ENCODE measurements around the gene ISG15.

DNA sequence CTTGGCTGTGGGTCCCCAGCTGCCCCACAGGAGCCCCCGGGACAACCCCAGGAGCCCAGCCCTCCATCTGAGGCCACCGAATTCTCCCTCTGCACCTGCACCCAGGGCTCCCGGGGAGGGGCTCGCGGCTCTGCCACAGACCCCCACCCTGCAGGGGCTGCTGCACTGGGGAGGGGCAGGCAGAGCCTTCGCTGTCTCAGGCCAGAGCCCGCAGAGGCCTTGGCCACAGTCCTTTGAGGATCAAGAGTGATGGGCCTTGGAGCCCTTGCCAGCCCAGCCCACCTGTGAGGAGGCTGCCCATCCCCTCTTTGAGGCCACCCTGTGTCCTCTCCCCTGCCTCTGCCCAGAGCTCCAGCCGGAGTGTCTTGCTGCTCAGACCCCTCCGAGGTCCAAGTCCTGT, 37.9 kb upstream of the ISG15 start:
- TF ChIP-seq, protein P1, sequence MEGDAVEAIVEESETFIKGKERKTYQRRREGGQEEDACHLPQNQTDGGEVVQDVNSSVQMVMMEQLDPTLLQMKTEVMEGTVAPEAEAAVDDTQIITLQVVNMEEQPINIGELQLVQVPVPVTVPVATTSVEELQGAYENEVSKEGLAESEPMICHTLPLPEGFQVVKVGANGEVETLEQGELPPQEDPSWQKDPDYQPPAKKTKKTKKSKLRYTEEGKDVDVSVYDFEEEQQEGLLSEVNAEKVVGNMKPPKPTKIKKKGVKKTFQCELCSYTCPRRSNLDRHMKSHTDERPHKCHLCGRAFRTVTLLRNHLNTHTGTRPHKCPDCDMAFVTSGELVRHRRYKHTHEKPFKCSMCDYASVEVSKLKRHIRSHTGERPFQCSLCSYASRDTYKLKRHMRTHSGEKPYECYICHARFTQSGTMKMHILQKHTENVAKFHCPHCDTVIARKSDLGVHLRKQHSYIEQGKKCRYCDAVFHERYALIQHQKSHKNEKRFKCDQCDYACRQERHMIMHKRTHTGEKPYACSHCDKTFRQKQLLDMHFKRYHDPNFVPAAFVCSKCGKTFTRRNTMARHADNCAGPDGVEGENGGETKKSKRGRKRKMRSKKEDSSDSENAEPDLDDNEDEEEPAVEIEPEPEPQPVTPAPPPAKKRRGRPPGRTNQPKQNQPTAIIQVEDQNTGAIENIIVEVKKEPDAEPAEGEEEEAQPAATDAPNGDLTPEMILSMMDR (IDR thresholded peaks at IDR 0.05; ENCODE audit: low read length), result no peak
- TF ChIP-seq EZH2 (IDR thresholded peaks at IDR 0.05; ENCODE audit: borderline replicate concordance, low read length), result no peak
